Measurements from ENCODE around the gene SCT.
A peak's percentile ranks its signal among the peaks of the same experiment; 100 is the strongest.

The SCT gene

GRCh38 chr11:613369-613968 is 13.5 kb downstream of the SCT start:
- H3K4me1 ChIP-seq (ENCODE audit: insufficient read depth, low read length, severe bottlenecking), result peaks cover 31% of the 10 kb centered on the region
- no peaks in the 10 kb centered on the region for H3K9me3 ChIP-seq (ENCODE audit: low read length)
- H3K27ac ChIP-seq (ENCODE audit: low read depth, low read length, poor library complexity, severe bottlenecking), result peak overlapping the region; percentile 34
- H3K4me2 ChIP-seq (ENCODE audit: low read length), result peak overlapping the region; percentile 55
- H4K20me1 ChIP-seq (ENCODE audit: insufficient read depth, low read length), result no peaks in the 10 kb centered on the region
- no peaks in the 10 kb centered on the region for H3F3A ChIP-seq (ENCODE audit: insufficient read depth, low read length)
- H2AFZ ChIP-seq (ENCODE audit: low read length), result no peak overlapping the region
- no peaks in the 10 kb centered on the region for H3K79me2 ChIP-seq (ENCODE audit: insufficient read depth, low read length)
- H3K36me3 ChIP-seq (ENCODE audit: insufficient read depth, low read length), result peaks cover 48% of the 10 kb centered on the region
- H3K27me3 ChIP-seq (ENCODE audit: insufficient read depth, low read length), result no peaks in the 10 kb centered on the region
- peak overlapping the region; percentile 30 for H3K4me3 ChIP-seq (ENCODE audit: low read depth, low read length, poor library complexity, severe bottlenecking)
- no peak overlapping the region for H3K9ac ChIP-seq (ENCODE audit: low read length)
- no peaks in the 10 kb centered on the region for H3K9me2 ChIP-seq (ENCODE audit: low read depth, low read length)
- TF ChIP-seq CTCF (IDR thresholded peaks at IDR 0.05; ENCODE audit: low read length) (no peak), EZH2 (IDR thresholded peaks at IDR 0.05; ENCODE audit: borderline replicate concordance, low read length) (no peak)

DNA sequence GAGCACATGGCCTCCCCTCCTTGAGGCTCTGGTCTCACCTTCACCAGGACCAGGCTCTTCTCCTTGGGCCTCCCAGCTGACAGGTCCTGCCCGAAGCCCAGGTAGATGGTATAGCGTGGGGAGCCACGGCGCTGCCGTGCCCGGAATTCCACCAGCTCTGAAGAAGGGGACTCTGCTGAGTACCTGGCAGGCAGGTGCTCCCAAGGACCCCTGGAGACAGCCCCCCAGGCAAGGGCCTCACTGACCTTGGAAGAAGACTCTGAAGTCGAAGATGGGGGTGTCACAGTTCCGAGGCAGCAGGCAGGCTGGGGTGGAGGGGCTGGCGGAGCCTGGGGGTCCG is 14.1 kb downstream of the SCT start:
- peak overlapping the region; percentile 34 for H3K27ac ChIP-seq (ENCODE audit: low read depth, low read length, poor library complexity, severe bottlenecking)
- no peak overlapping the region for H3K9ac ChIP-seq (ENCODE audit: low read length)
- no peaks in the 10 kb centered on the region for H3F3A ChIP-seq (ENCODE audit: insufficient read depth, low read length)
- no peak overlapping the region for H3K4me3 ChIP-seq (ENCODE audit: low read depth, low read length, poor library complexity, severe bottlenecking)
- peaks cover 31% of the 10 kb centered on the region for H3K4me1 ChIP-seq (ENCODE audit: insufficient read depth, low read length, severe bottlenecking)
- peaks cover 53% of the 10 kb centered on the region for H3K36me3 ChIP-seq (ENCODE audit: insufficient read depth, low read length)
- no peaks in the 10 kb centered on the region for H4K20me1 ChIP-seq (ENCODE audit: insufficient read depth, low read length)
- no peak overlapping the region for H2AFZ ChIP-seq (ENCODE audit: low read length)
- TF ChIP-seq CTCF (IDR thresholded peaks at IDR 0.05; ENCODE audit: low read length) (no peak), EZH2 (IDR thresholded peaks at IDR 0.05; ENCODE audit: borderline replicate concordance, low read length) (no peak)
- peak overlapping the region; percentile 55 for H3K4me2 ChIP-seq (ENCODE audit: low read length)
- H3K27me3 ChIP-seq (ENCODE audit: insufficient read depth, low read length), result no peaks in the 10 kb centered on the region
- no peaks in the 10 kb centered on the region for H3K9me2 ChIP-seq (ENCODE audit: low read depth, low read length)
- no peaks in the 10 kb centered on the region for H3K79me2 ChIP-seq (ENCODE audit: insufficient read depth, low read length)
- H3K9me3 ChIP-seq (ENCODE audit: low read length), result no peaks in the 10 kb centered on the region

DNA sequence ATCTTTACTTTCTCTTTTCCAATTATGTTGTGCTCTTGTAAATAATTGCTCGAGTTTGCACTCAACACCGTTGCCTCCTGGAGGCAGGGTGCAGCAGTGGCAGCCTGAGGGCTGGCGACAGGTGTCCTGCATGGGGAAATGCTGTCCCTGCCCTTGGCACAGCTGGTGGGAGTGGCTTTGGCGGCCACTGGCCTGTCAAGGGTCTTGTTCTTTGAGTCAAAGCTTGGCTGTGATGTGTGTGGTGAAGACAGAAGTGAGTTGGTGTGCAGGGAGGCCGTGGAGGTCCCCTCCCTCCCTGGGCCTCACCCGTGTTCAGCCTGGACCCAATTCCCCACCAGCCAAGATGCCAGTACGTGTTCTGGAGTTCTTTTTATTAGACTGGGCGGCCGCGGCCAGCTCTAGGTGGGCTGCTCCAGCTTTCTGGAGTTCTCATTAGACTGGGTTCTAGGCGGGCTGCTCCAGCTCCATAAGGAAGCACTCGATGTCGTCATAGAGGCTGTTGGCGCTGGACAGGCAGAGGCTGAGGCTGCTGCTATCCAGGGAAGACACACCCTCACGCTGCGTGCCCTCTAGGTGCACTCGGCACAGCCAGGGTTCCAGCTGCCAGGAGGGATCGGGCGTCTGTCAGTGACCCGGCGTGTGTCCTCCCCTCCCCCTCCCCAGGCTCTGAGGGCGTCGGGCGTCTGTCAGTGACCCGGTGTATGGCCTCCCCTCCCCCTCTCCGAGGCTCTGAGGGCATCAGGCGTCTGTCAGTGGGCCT is 14.6 kb downstream of the SCT start:
- H3K4me3 ChIP-seq (ENCODE audit: low read depth, low read length, poor library complexity, severe bottlenecking), result no peak overlapping the region
- TF ChIP-seq EZH2 (IDR thresholded peaks at IDR 0.05; ENCODE audit: borderline replicate concordance, low read length), result no peak
- no peak for TF ChIP-seq CTCF (IDR thresholded peaks at IDR 0.05; ENCODE audit: low read length)
- H4K20me1 ChIP-seq (ENCODE audit: insufficient read depth, low read length), result no peaks in the 10 kb centered on the region
- H3K79me2 ChIP-seq (ENCODE audit: insufficient read depth, low read length), result no peaks in the 10 kb centered on the region
- H3K9me2 ChIP-seq (ENCODE audit: low read depth, low read length), result no peaks in the 10 kb centered on the region
- H3K4me1 ChIP-seq (ENCODE audit: insufficient read depth, low read length, severe bottlenecking), result peaks cover 31% of the 10 kb centered on the region
- no peaks in the 10 kb centered on the region for H3F3A ChIP-seq (ENCODE audit: insufficient read depth, low read length)
- H3K9me3 ChIP-seq (ENCODE audit: low read length), result no peaks in the 10 kb centered on the region
- H3K27ac ChIP-seq (ENCODE audit: low read depth, low read length, poor library complexity, severe bottlenecking), result no peak overlapping the region
- H3K36me3 ChIP-seq (ENCODE audit: insufficient read depth, low read length), result peaks cover 58% of the 10 kb centered on the region
- H2AFZ ChIP-seq (ENCODE audit: low read length), result no peak overlapping the region
- H3K27me3 ChIP-seq (ENCODE audit: insufficient read depth, low read length), result no peaks in the 10 kb centered on the region
- H3K4me2 ChIP-seq (ENCODE audit: low read length), result no peak overlapping the region
- H3K9ac ChIP-seq (ENCODE audit: low read length), result no peak overlapping the region

All from OCI-LY1 (cell line).